Hepatocyte (in vitro differentiated cells): Measurements from ENCODE around the gene MAX. TPM values are rescaled to one million over a fixed set of nuclear protein-coding genes. Genes with fewer than 3 reads are reported as not detected.

ENCODE experiments used
- DNase-seq: peaks from one replicate; pipeline ENCODE4 v3.0.0-alpha.2; 2016; ENCODE audit warnings: low spot score
- H2AFZ ChIP-seq: fragments of 200-600 bp; sonication (generic); 2 replicates; pipeline ENCODE4 v1.6.0; 2016; ENCODE audit warnings: antibody characterized with exemption, mild to moderate bottlenecking
- H3K27ac ChIP-seq: fragments of 200-600 bp; sonication (generic); 2 replicates; pipeline ENCODE4 v1.5.1; 2016; ENCODE audit warnings: mild to moderate bottlenecking
- H3K27me3 ChIP-seq: fragments of 200-600 bp; sonication (generic); 2 replicates; pipeline ENCODE4 v1.6.1; 2016
- H3K36me3 ChIP-seq: fragments of 200-600 bp; sonication (generic); replicated peaks from 2 replicates; pipeline ENCODE4 v1.5.1; 2016; ENCODE audit warnings: low read depth; ENCODE audit not compliant: insufficient read depth
- H3K4me1 ChIP-seq: fragments of 200-600 bp; sonication (generic); 2 replicates; pipeline ENCODE4 v1.5.1; 2016; ENCODE audit warnings: mild to moderate bottlenecking, moderate library complexity; ENCODE audit not compliant: insufficient read depth
- H3K4me2 ChIP-seq: fragments of 200-600 bp; sonication (generic); 2 replicates; pipeline ENCODE4 v1.6.0; 2016
- H3K4me3 ChIP-seq: fragments of 200-600 bp; sonication (generic); 2 replicates; pipeline ENCODE4 v1.5.1; 2016; ENCODE audit warnings: mild to moderate bottlenecking
- H3K79me2 ChIP-seq: fragments of 200-600 bp; sonication (generic); 2 replicates; pipeline ENCODE4 v1.6.0; 2017; ENCODE audit warnings: mild to moderate bottlenecking
- H3K9me2 ChIP-seq: fragments of 200-600 bp; sonication (generic); replicated peaks from 2 replicates; pipeline ENCODE4 v1.6.0; 2017; ENCODE audit warnings: mild to moderate bottlenecking; ENCODE audit not compliant: insufficient read depth
- H3K9me3 ChIP-seq: fragments of 200-600 bp; sonication (generic); 2 replicates; pipeline ENCODE4 v1.5.1; 2016; ENCODE audit warnings: low read depth, mild to moderate bottlenecking
- H4K20me1 ChIP-seq: fragments of 200-600 bp; sonication (generic); 2 replicates; pipeline ENCODE4 v1.6.0; 2016; ENCODE audit warnings: mild to moderate bottlenecking; ENCODE audit not compliant: insufficient read depth, poor library complexity, severe bottlenecking
- CTCF ChIP-seq: fragments of 200-600 bp; sonication (generic); IDR thresholded peaks from 2 replicates; pipeline ENCODE4 v1.5.1; 2016; ENCODE audit warnings: antibody characterized with exemption, mild to moderate bottlenecking; ENCODE audit not compliant: poor library complexity
- EZH2 ChIP-seq: fragments of 200-600 bp; sonication (generic); IDR thresholded peaks from 2 replicates; pipeline ENCODE4 v1.6.1; 2016; ENCODE audit warnings: antibody characterized with exemption, mild to moderate bottlenecking, borderline replicate concordance
- EZH2phosphoT487 ChIP-seq: fragments of 200-600 bp; sonication (generic); IDR thresholded peaks from one replicate; pipeline ENCODE4 v1.6.1; 2018; ENCODE audit warnings: antibody characterized with exemption, mild to moderate bottlenecking, low read depth, moderate library complexity; ENCODE audit not compliant: unreplicated experiment, severe bottlenecking
- WGBS: methylation state at CpG from one replicate; pipeline ENCODE4 v1.1.6; 2016; ENCODE audit warnings: low lambda C conversion rate; ENCODE audit errors: missing lambda C conversion rate; 5-methylcytosine and 5-hydroxymethylcytosine counted together
- polyA plus RNA-seq: library from polyadenylated mRNA; unstranded; fragments of >200 nt; fragmentation: Nextera tagmentation; extraction: Ambion mirVana; gene quantifications from 2 replicates; pipeline ENCODE4 v1.2.1, GENCODE V29; 2016
- total RNA-seq: library from RNA; depleted of rRNA; stranded (reverse); fragments of >200 nt; gene quantifications from 2 replicates; pipeline ENCODE4 v1.2.3, GENCODE V29; 2014

Gene MAX
- total and polyA plus RNA-seq, 2 experiments from 2014 or later: 53.5 to 86.5 TPM

GRCh38 chr14:65052832-65053231 is 49.5 kb downstream of the MAX start:
- no peaks in the 10 kb centered on the region for H3K27me3 ChIP-seq
- no peak for DNase-seq
- no peaks in the 10 kb centered on the region for H3K4me1 ChIP-seq
- no peaks in the 10 kb centered on the region for H3K36me3 ChIP-seq
- no peak overlapping the region for H3K4me2 ChIP-seq
- H3K27ac ChIP-seq: no peak overlapping the region
- H3K9me2 ChIP-seq: no peaks in the 10 kb centered on the region
- H3K79me2 ChIP-seq: no peaks in the 10 kb centered on the region
- WGBS: 86% methylated on average over 4 of the region's 4 CpGs
- TF ChIP-seq CTCF: no peak
- TF ChIP-seq EZH2: no peak
- TF ChIP-seq EZH2phosphoT487: no peak
- no peaks in the 10 kb centered on the region for H4K20me1 ChIP-seq
- no peak overlapping the region for H2AFZ ChIP-seq
- H3K9me3 ChIP-seq: no peaks in the 10 kb centered on the region
- no peak overlapping the region for H3K4me3 ChIP-seq

- Histone ChIP-seq H3K27me3 (no peaks in the 10 kb centered on the region), H3K4me2 (no peak overlapping the region), H3K9me3 (no peaks in the 10 kb centered on the region), H3K4me3 (no peak overlapping the region), H3K27ac (no peak overlapping the region), H4K20me1 (no peaks in the 10 kb centered on the region), H3K4me1 (no peaks in the 10 kb centered on the region), H3K79me2 (no peaks in the 10 kb centered on the region), H2AFZ (no peak overlapping the region), H3K36me3 (no peaks in the 10 kb centered on the region), H3K9me2 (no peaks in the 10 kb centered on the region)
- TF ChIP-seq EZH2phosphoT487 (no peak), EZH2 (no peak), CTCF (no peak)
- 96% methylated on average over 4 of the region's 4 CpGs for WGBS
- no peak for DNase-seq
Observed at GRCh38 chr14:65045709-65046108, 56.6 kb downstream of the MAX start.

DNA sequence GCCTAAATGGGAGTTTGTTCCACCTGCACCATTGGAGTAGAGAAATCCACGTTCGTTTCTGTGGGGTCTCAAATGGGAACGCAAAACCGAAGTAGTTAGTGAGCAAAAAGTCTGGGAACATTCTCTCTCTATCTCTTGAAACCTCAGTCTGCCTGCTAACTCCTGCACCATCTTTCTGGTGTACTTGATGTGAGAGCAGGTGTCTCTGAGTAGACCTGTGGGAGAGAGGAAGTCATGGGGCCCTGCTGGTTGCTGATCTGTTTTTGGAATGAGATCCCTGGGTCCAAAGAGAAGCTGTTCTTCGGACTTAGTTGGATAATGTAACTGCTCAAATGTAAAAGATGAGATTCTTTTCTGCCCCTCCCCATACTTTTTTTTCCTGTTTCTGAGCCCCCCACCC is 57.3 kb downstream of the MAX start:
- Histone ChIP-seq H3K27ac (no peak overlapping the region), H3K36me3 (no peaks in the 10 kb centered on the region), H3K9me2 (no peaks in the 10 kb centered on the region), H3K79me2 (no peaks in the 10 kb centered on the region), H3K27me3 (no peaks in the 10 kb centered on the region), H3K9me3 (no peaks in the 10 kb centered on the region), H3K4me3 (no peak overlapping the region), H4K20me1 (no peaks in the 10 kb centered on the region), H3K4me1 (no peaks in the 10 kb centered on the region), H2AFZ (no peak overlapping the region), H3K4me2 (no peak overlapping the region)
- TF ChIP-seq EZH2phosphoT487 (no peak), CTCF (no peak), EZH2 (no peak)
- WGBS: 99% methylated on average over 5 of the region's 5 CpGs
- no peak for DNase-seq

DNA sequence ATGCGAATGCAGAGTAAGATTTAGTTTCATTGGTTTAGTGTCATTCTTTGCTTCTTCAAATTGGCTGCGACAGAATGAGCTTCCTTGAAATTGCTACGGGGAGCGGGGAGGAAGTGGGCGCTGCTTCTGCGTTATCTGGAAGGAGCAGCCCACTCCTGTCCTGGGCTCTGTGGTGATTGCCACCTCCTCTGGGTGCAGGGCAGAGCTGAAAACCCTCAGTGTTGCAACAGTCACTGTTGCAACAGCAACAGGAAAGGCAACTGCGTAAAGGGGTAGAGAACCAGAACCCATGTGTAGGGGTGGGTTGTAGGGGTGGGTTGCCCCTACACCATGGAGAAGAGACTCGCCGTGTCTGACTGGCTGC is 57.7 kb downstream of the MAX start:
- TF ChIP-seq CTCF: no peak
- no peak for TF ChIP-seq EZH2
- TF ChIP-seq EZH2phosphoT487: no peak
- Histone ChIP-seq H3K4me2 (no peak overlapping the region), H3K27me3 (no peaks in the 10 kb centered on the region), H3K27ac (no peak overlapping the region), H4K20me1 (no peaks in the 10 kb centered on the region), H3K79me2 (no peaks in the 10 kb centered on the region), H2AFZ (no peak overlapping the region), H3K9me3 (no peaks in the 10 kb centered on the region), H3K4me1 (no peaks in the 10 kb centered on the region), H3K36me3 (no peaks in the 10 kb centered on the region), H3K9me2 (no peaks in the 10 kb centered on the region), H3K4me3 (no peak overlapping the region)
- DNase-seq: no peak
- 94% methylated on average over 9 of the region's 9 CpGs for WGBS
